ENCODE results near the gene ELFN2. TPM values are rescaled to one million over a fixed set of nuclear protein-coding genes. Genes with fewer than 3 reads are reported as not detected.
"Not testable (repeated sequence)": the region's sequence is repeated elsewhere in the genome, so short reads cannot be mapped to it uniquely, and the experiment has no call there.

ELFN2 gene
- total RNA-seq, 2 donors from 2014 or later, result 1.6 TPM; not detected in 1

DNA sequence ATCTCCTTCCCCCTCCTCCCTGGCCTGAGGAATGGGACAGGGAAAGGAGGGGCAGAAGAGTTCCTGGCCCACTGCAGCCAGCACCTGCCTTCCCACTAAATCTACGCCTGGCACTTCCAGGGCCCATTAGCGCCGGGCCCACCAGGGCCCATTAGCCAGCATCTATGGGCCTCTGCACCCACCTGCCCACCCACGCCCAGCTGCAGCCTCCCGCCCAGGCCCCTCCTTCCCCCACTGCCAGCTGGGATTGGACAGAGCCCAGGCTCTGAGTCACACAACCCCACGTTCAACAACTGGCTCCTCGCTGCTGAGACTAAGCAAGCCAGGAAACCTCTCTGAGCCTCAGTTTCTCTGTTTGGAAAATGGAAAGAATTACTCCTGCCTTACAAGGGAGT is 96.2 kb downstream of the ELFN2 start:
- intact Hi-C loops (cut with DNase I), result no loop called here
- ATAC-seq, result no peak
- peaks cover 0 to 15% of the 10 kb centered on the region in 2 donors for H3K27me3 ChIP-seq
- no peak for DNase-seq
- WGBS, 2 donors, result 44 to 50% methylated on average over 5 to 7 of the region's 7 CpGs
- H3K4me1 ChIP-seq, result peaks cover 24% of the 10 kb centered on the region
- no peaks in the 10 kb centered on the region for H3K36me3 ChIP-seq (replicated peaks in 1 of 2; ENCODE audit: insufficient read depth in 1 of 2, low read depth in 2 of 2)
- no peak overlapping the region for H3K27ac ChIP-seq
- no peak overlapping the region for H3K4me3 ChIP-seq
- no peaks in the 10 kb centered on the region for H3K9me3 ChIP-seq
- TF ChIP-seq POLR2A (IDR thresholded peaks at IDR 0.05) (no peak), CTCF (IDR thresholded peaks at IDR 0.05) (no peak)

DNA sequence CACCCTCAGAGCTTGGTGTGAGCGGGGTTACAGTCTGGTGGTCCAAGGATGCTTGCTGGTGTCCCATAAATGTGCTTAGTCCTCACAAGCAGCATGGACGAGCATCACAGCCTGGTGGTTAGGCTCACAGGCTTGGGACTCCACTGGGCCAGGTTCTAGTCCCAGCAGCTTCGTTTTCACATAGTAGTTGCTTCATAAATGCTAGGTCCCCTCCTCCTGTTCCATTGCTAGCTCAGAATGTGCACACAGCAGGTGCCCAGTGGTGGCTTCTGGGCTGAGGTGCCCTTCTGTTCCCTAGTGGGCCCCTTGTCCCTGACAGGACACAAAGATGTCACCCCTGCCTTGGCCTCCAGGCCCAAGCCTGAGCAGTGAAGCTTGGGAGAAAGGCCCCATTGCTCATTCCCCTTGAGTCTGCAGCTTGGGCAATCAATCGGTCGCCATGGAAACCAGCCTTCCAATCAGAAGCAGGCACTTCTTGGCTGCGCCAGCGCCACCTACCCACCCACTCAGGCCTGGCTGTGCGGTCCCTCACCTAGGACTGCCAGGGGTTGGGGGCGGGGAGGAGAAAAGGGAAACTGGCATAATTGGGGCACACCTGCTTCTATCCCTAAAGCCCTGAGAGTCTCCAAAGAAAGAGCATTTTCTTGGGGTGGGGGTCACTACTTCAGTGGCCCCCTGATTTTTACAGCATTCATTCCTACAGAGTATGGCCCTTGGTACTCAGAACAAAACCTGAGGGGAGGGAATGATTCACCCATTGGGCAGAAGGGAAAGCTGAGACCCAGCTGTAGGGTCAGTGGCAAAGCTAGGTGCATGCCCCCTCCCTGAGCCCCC is 96.9 kb downstream of the ELFN2 start:
- Histone ChIP-seq H3K27ac (no peak overlapping the region), H3K36me3 (replicated peaks in 1 of 2; ENCODE audit: insufficient read depth in 1 of 2, low read depth in 2 of 2) (no peaks in the 10 kb centered on the region), H3K9me3 (no peaks in the 10 kb centered on the region), H3K4me3 (no peak overlapping the region), H3K27me3 (peaks cover 0 to 15% of the 10 kb centered on the region in 2 donors), H3K4me1 (peaks cover 25% of the 10 kb centered on the region)
- ATAC-seq (peak; percentile 24), DNase-seq (peak; percentile 44 to 84 (median 78))
- WGBS, 2 donors, result 38 to 57% methylated on average over 4 to 9 of the region's 9 CpGs
- no peak for TF ChIP-seq CTCF (IDR thresholded peaks at IDR 0.05)
- TF ChIP-seq POLR2A (IDR thresholded peaks at IDR 0.05), result no peak
- intact Hi-C loops (cut with DNase I), result no loop called here

- H3K27ac ChIP-seq, result no peak overlapping the region
- no peak for ATAC-seq
- H3K4me3 ChIP-seq, result no peak overlapping the region
- TF ChIP-seq CTCF (IDR thresholded peaks at IDR 0.05) (no peak), POLR2A (IDR thresholded peaks at IDR 0.05) (no peak)
- WGBS, 2 donors, result 70 to 79% methylated on average over 14 of the region's 14 CpGs
- H3K36me3 ChIP-seq (replicated peaks in 1 of 2; ENCODE audit: insufficient read depth in 1 of 2, low read depth in 2 of 2), result no peaks in the 10 kb centered on the region
- peaks cover 34% of the 10 kb centered on the region for H3K4me1 ChIP-seq
- DNase-seq, result no peak
- H3K9me3 ChIP-seq, result no peaks in the 10 kb centered on the region
- intact Hi-C loops (cut with DNase I), result no loop called here
- H3K27me3 ChIP-seq, result peaks cover 0 to 13% of the 10 kb centered on the region in 2 donors
These were observed 97.8 kb downstream of the ELFN2 start for GRCh38 chr22:37329238-37330140.

DNA sequence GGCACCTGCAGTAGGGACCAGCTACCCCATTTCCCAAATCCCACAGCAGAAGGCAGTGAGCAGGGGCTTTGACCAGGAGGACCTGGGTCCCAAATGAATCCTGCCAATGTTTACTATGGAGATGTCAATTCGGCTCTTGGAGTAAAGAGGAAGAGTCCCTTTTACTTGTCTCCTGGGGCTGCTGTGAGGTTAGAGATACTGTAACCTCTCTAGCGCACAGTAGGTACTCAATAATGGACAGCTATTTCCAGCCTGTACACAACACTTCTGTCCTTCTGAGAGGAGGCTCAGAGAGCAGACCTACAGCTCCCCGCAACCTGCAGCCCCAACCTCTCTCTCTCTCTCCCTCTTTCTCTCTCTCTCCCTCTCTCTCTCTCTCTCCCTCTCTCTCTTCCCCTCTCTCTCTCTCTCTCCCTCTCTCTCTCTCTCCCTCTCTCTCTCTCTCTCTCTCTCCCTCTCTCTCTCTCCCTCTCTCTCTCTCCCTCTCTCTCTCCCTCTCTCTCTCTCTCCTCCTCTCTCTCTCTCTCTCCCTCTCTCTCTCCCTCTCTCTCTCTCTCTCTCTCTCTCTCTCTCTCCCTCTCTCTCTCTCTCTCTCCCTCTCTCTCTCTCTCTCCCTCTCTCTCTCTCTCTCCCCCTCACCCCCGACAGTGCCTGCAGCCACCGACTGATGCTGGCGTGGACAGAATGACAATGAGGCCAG is 98.6 kb downstream of the ELFN2 start:
- H3K9me3 ChIP-seq; intact Hi-C loops (cut with DNase I); DNase-seq; H3K4me3 ChIP-seq; H3K27ac ChIP-seq; H3K36me3 ChIP-seq (replicated peaks in 1 of 2; ENCODE audit: insufficient read depth in 1 of 2, low read depth in 2 of 2); ATAC-seq; H3K27me3 ChIP-seq: not testable (repeated sequence)
- H3K4me1 ChIP-seq, result peaks cover 42% of the 10 kb centered on the region
- TF ChIP-seq CTCF (IDR thresholded peaks at IDR 0.05), result peak in 2 of 7 experiments; percentile 13 to 18
- WGBS, 2 donors, result 49 to 65% methylated on average over 5 to 6 of the region's 6 CpGs
